Activated CD4-positive, alpha-beta memory T cell treated with anti-CD3 and anti-CD28 coated beads for 36 hours (primary cell): Measurements from ENCODE around the gene PYCR2. TPM values are rescaled to one million over a fixed set of nuclear protein-coding genes. Genes with fewer than 3 reads are reported as not detected.
"Not testable (repeated sequence)": the region's sequence is repeated elsewhere in the genome, so short reads cannot be mapped to it uniquely, and the experiment has no call there.

Experiments
- CTCF ChIA-PET: fragments of 350-600 bp; sonication (Branson Sonifier 250); formaldehyde crosslinking; loops from one replicate; lab custom pipeline; 2021; ENCODE audit warnings: antibody characterized with exemption, inconsistent platforms; lab: Charles Lee
- POLR2A ChIA-PET: fragments of 350-600 bp; sonication (Branson Sonifier 250); formaldehyde crosslinking; loops from one replicate; lab custom pipeline; 2021; ENCODE audit warnings: antibody characterized with exemption; lab: Charles Lee
- DNase-seq: peaks from one replicate; pipeline ENCODE4 v3.0.0-alpha.2; 2020
- H3K27ac Mint-ChIP-seq: one replicate; pipeline ENCODE4 v1.8.0; 2021; ENCODE audit warnings: mixed read lengths
- H3K27me3 Mint-ChIP-seq: one replicate; pipeline ENCODE4 v1.8.0; 2021; ENCODE audit warnings: mixed read lengths
- H3K36me3 Mint-ChIP-seq: one replicate; pipeline ENCODE4 v1.8.0; 2021; ENCODE audit warnings: mixed read lengths
- H3K4me1 Mint-ChIP-seq: one replicate; pipeline ENCODE4 v1.8.0; 2021; ENCODE audit warnings: low read depth, mixed read lengths
- H3K4me3 Mint-ChIP-seq: one replicate; pipeline ENCODE4 v1.8.0; 2021; ENCODE audit warnings: mild to moderate bottlenecking, mixed read lengths
- H3K9me3 Mint-ChIP-seq: one replicate; pipeline ENCODE4 v1.8.0; 2021; ENCODE audit warnings: mixed read lengths
- intact Hi-C: fragments of 100-400 bp; cut with micrococcal nuclease; formaldehyde crosslinking; loops from one replicate; pipeline ENCODE4 v1.15.1; 2023
- total RNA-seq, 2 experiments: library from RNA; stranded (reverse); gene quantifications; one replicate each; pipeline ENCODE4 v1.2.3, GENCODE V29; 2021

The PYCR2 gene
- total RNA-seq, 2 experiments from 2014 or later: 127 TPM

DNA sequence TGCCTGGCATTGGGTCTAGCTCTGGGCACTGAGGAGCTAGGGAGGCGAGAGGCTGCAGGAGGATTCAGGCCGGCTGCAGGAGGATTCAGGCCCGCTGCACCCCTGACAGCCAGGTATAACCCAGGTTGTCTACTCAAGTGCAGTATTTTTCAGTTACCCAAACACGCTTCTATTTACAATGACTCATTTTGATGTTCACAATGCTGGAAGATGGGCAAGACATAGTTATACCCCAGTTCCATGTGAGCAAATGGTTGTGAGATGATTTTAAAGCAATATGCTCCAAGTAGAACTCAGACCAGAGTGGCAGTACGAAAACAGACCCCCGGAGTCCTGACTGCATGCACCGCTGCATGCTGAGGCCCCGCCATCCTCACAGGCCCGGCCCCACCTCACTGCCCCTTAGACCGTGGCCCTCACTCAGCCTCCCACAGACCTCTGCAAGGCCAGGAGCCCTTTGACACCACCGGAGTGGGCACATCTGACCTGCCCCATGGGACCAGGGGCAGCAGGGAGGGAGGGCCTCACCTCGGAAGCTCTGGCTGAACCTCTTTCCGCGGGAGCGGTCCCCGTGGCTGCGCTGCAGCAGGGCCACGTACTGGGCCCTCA, 35.7 kb downstream of the PYCR2 start:
- H3K36me3 Mint-ChIP-seq: no peaks in the 10 kb centered on the region
- ChIA-PET POLR2A (no interaction called here), CTCF (interaction anchor here (1.3 kb wide), 1 partner anchor 10 kb away, joined by 3 read pairs; no protein-coding TSS in a partner anchor)
- no peaks in the 10 kb centered on the region for H3K27me3 Mint-ChIP-seq
- H3K27ac Mint-ChIP-seq: no peak overlapping the region
- peaks cover 6% of the 10 kb centered on the region for H3K4me1 Mint-ChIP-seq
- no peak for DNase-seq
- intact Hi-C loops: no loop called here
- no peak overlapping the region for H3K4me3 Mint-ChIP-seq
- no peaks in the 10 kb centered on the region for H3K9me3 Mint-ChIP-seq

DNA sequence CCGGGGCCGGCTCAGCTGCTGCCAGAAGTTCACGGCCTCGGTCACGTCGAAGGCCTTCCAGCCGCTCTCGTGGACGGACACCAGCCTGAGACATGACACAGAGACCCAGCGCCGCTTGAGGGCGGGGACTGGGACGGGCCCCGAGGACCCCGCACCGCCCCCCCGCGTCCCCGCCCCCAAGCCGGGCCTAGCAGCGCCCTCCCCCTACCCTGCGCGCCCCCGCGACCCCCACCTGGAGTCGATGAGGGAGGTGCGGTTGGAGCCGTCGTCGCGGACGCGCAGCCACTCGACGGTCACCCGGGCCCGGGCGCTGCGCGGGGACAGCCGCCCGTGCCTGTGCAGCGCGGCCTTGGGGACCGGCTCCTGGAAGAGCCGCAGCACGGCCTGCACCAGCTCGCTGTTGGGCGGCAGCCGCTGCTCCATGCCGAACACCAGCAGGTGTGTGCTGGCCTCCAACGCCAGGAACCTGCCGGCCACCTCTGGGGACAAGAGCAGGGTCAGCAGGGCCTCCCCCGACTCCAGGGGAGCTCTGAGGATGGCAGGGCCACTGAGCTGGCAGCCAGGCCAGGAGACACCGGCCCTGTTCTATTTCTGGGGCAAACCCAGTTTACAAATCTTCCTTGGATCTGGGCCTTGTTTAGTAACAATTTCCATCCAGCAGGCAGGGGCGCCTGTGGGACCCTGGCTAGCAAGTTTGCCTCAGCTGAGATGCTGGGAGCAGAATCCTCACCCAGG, 36.3 kb downstream of the PYCR2 start:
- H3K36me3 Mint-ChIP-seq, POLR2A ChIA-PET, H3K27me3 Mint-ChIP-seq, DNase-seq, H3K9me3 Mint-ChIP-seq, H3K27ac Mint-ChIP-seq, intact Hi-C loops, H3K4me1 Mint-ChIP-seq, H3K4me3 Mint-ChIP-seq: not testable (repeated sequence)
- CTCF ChIA-PET: interaction anchor here (0.9 to 1.3 kb wide), 2 partner anchors 9 to 23 kb away, joined by 3 read pairs; no protein-coding TSS in a partner anchor

DNA sequence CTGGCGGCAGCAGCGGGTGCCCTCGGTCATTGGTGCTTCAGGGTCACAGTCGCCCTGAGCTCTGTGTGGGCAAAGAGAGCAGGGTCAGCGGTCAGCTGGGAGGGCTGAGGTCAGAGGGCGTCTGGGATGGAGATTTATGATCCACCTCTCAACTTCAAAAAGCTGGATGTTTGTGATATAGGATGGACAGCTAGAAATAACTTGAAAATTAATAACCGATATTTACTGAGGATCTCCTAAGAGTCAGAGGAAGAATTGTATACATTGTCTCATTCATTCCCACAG, 37.1 kb downstream of the PYCR2 start:
- no peaks in the 10 kb centered on the region for H3K36me3 Mint-ChIP-seq
- no peak overlapping the region for H3K4me3 Mint-ChIP-seq
- no peak for DNase-seq
- intact Hi-C loops: no loop called here
- peaks cover 9% of the 10 kb centered on the region for H3K4me1 Mint-ChIP-seq
- H3K27me3 Mint-ChIP-seq: no peaks in the 10 kb centered on the region
- ChIA-PET CTCF (interaction anchor here (0.9 kb wide), 1 partner anchor 24 kb away, joined by 3 read pairs; no protein-coding TSS in a partner anchor), POLR2A (no interaction called here)
- no peak overlapping the region for H3K27ac Mint-ChIP-seq
- no peaks in the 10 kb centered on the region for H3K9me3 Mint-ChIP-seq

DNA sequence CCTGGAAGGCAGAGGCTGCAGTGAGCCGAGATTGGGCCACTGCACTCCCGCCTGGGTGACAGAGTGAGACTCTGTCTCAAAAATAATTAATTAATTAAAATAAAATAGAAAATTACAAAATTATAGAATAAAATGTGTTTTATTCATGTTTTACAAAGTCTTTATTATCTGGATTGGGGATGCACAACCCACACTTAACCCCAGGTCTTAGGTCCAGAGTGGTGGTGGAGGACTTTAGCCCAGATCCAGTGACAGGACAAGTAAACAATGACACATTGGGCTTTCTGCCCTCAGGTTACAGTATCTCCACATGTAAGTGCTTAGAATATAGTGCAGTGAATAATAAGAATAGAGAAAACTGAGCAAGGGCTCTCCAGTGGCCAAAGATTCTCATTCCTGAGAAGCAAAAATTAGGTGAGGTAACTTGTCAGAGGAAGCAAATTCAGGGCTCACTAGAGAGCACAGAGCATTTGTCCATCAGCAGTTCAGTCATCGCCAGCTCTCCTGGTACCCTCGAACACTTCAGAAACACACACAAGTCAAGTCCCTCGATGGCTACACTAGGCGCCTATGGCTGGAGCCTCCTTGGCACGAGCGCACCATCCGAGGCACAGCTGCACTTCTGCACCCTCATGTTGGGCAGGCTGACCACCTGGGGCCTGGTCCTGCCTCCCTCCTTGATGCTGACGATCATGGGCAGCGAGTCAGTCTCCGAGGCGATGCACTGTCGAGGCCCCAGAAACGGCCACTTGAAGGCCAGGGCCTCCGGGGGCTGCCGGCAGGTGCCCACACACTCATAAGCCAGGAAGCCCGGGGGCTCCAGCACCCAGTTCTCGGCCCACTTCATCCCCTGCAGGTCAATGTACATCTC, 37.7 kb downstream of the PYCR2 start:
- H3K4me1 Mint-ChIP-seq: peaks cover 9% of the 10 kb centered on the region
- CTCF ChIA-PET: interaction anchor here (0.9 kb wide), 1 partner anchor 25 kb away, joined by 3 read pairs; no protein-coding TSS in a partner anchor

DNA sequence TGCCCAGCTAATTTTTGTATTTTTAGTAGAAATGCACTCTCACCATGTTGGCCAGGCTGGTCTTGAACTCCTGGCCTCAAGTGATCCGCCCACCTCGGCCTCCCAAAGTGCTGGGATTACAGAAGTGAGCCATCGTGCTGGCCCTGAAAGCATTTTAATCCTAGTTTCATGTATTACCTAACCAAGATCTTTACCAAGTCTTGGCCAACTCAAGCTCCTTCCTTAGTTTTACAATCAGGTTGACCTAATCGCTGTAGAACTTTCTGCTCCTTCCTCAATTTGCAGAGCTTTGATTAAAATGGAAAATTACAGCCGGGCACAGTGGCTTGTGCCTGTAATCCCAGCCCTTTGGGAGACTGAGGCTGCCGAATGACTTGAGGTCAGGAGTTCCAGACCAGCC, 38.7 kb downstream of the PYCR2 start:
- Mint-ChIP-seq H3K27ac (no peak overlapping the region), H3K4me1 (peaks cover 18% of the 10 kb centered on the region), H3K36me3 (no peaks in the 10 kb centered on the region), H3K27me3 (no peaks in the 10 kb centered on the region), H3K9me3 (no peaks in the 10 kb centered on the region), H3K4me3 (no peak overlapping the region)
- ChIA-PET POLR2A (interaction anchor here (1.1 kb wide), 1 partner anchor 37 kb away, joined by 3 read pairs; no protein-coding TSS in a partner anchor), CTCF (interaction anchor here (0.5 to 5.8 kb wide), 2 partner anchors 8 to 25 kb away, joined by 3 to 41 read pairs; no protein-coding TSS in a partner anchor)
- intact Hi-C loops: no loop called here
- no peak for DNase-seq

More for the DNA sequence above, 37.7 kb downstream of the PYCR2 start:
- no peaks in the 10 kb centered on the region for H3K36me3 Mint-ChIP-seq
- H3K9me3 Mint-ChIP-seq: no peaks in the 10 kb centered on the region
- no peak overlapping the region for H3K27ac Mint-ChIP-seq
- intact Hi-C loops: no loop called here
- POLR2A ChIA-PET: no interaction called here
- no peak for DNase-seq
- no peaks in the 10 kb centered on the region for H3K27me3 Mint-ChIP-seq
- no peak overlapping the region for H3K4me3 Mint-ChIP-seq

DNA sequence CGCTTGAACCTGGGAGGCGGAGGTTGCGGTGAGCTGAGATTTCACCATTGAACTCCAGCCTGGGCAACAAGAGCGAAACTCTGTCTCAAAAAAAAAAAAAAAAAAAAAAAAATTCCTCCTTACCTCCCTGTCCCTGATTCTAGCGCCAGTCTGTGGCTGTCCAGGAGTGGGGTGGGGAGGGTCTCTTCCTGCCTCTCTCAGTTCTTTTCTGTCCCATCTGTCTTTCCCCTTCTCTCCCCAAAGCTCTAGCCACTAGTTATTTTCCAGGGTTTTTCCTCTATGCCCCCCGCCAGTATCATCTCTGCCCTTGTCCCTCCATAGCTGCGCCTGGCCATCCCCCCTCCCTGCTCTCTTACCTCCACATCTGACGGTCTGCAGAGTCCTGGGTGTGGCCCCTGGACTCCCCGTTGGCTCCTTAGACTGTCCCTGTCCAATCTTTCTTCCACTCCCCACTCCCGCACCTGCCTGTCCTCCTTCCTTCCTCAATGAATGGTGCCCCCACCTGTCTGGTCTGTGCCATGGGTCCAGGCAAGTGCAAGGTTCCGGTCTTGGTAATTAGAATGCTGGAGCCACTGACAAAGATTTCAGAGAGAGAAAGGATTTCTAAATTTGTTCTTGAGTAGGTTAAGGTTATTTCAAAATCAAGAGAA, 40.3 kb downstream of the PYCR2 start:
- POLR2A ChIA-PET: interaction anchor here (0.7 to 4.2 kb wide), 6 partner anchors 14 to 105 kb away, joined by 3 to 49 read pairs (median 8); partner anchors contain the start of gene SRP9
- CTCF ChIA-PET: interaction anchor here (1.1 to 5.8 kb wide), 6 partner anchors 9 to 108 kb away, joined by 3 to 41 read pairs (median 9); partner anchors contain the start of gene SRP9
- intact Hi-C loops: no loop called here

DNA sequence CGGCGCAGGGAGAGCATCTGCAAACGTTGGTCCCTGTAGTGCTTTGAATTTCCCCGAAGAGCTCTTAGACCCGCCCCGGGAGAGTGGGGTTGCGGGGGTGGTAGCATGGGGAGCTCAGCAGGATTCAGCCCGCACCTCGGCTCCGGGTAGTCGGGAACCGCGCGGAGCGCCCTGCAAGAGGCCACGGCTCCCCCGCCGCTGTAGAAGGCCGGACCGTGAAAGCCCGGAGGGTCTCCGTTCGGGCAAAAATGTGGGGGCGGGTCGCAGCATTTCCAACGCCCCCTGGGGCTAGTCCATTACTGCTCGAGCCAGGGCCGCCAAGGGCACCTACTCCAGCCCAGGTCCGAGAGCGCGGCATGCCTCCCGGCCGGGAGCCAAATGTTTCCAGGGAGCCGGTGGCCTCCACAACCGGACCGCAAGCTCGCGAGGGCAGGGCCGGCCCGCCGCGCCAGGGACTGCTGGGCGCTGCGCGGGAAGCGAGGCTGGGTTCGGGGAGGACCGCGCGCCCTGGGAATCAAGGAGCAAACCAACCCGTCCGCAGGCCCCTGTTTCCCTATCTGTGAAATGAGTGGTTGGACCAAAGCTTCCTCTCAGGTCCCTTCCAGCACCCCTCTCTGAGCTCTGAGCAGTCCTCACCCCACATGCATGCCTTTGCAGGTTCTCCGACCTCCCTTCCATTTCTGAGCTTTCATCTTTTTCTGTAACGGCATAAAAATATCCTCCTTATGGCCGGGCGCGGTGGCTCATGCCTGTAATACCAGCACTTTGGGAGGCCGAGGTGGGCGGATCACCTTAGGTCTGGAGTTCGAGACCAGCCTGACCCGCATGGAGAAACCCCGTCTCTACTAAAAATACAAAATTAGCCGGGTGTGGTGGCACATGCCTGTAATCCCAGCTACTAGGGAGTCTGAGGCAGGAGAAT, 41.1 kb downstream of the PYCR2 start:
- Mint-ChIP-seq H3K27ac (peak overlapping the region; percentile 92), H3K4me3 (peak overlapping the region; percentile 88), H3K4me1 (peaks cover 41% of the 10 kb centered on the region), H3K27me3 (no peaks in the 10 kb centered on the region), H3K36me3 (no peaks in the 10 kb centered on the region), H3K9me3 (no peaks in the 10 kb centered on the region)
- POLR2A ChIA-PET: interaction anchor here (0.6 to 4.2 kb wide), 21 partner anchors 12 to 475 kb away, joined by 3 to 49 read pairs (median 4); partner anchors contain the start of genes LBR, PYCR2 and SRP9
- CTCF ChIA-PET: interaction anchor here (0.6 to 5.8 kb wide), 14 partner anchors 9 to 1398 kb away, joined by 3 to 41 read pairs (median 4); partner anchors contain the start of genes PYCR2 and SRP9
- intact Hi-C loops: loop anchor here (1.0 kb wide), 2 partner anchors 28 to 41 kb away; partner anchors contain the start of gene PYCR2
- peak; percentile 63 for DNase-seq

More for the DNA sequence above, 40.3 kb downstream of the PYCR2 start:
- Mint-ChIP-seq H3K4me3 (peak overlapping the region; percentile 88), H3K4me1 (peaks cover 34% of the 10 kb centered on the region), H3K27ac (peak overlapping the region; percentile 51), H3K9me3 (no peaks in the 10 kb centered on the region), H3K36me3 (no peaks in the 10 kb centered on the region), H3K27me3 (no peaks in the 10 kb centered on the region)
- DNase-seq: no peak

DNA sequence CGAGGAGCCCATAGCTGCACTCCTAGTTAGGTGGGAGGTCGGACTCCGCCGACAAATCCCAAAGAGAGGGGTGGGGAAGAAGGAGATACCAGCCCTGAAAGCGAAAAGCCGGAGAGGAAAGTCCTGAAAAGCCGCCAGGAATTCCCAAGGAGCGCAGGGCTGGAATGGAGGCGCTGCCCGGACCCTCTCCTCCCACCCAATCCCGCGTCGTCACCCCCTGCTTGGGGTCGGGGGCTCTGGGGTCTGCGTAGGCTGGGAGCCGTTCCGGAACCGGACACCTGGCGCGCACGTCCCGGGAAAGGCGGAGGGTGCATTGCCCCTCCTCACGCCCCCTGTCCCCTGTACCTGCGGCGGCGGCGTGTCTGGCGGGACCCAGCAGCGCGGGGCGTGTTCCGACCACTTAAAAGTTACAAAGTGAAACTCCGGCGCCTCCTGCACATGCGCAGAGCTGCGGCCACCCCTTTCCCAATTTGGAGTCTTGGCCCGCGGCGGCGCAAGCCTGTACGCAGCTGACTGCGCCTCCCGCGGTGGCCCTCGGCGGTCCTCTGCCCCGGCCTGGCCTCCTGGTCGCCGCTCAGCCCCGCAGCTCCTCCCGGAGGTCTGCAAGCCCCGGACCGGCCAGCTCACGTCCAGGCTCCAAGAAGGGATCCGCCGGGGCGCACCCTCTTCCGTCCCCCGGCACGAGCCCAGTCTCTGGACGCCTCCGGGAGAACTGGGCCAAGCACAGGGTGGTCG, 41.9 kb downstream of the PYCR2 start, which contains the start of gene TMEM63A:
TSS of gene TMEM63A (minus strand) at position 422 of the 735 bp plus-strand sequence. CDS start 4,800 bp downstream, outside the sequence.
- Mint-ChIP-seq H3K9me3 (no peaks in the 10 kb centered on the region), H3K4me3 (peak within 1 kb of the TSS; percentile 88), H3K36me3 (peaks cover 4% of the 10 kb centered on the region), H3K4me1 (peaks cover 49% of the 10 kb centered on the region), H3K27me3 (no peaks in the 10 kb centered on the region), H3K27ac (peak within 1 kb of the TSS; percentile 92)
- CTCF ChIA-PET: interaction anchor here (0.6 to 5.8 kb wide), 16 partner anchors 10 to 1398 kb away, joined by 3 to 41 read pairs (median 4); partner anchors contain the start of genes PYCR2 and SRP9
- peak; percentile 92 for DNase-seq
- intact Hi-C loops: loop anchor here (1.0 to 2.0 kb wide), 5 partner anchors 15 to 105 kb away; partner anchors contain the start of genes PYCR2 and SRP9
- POLR2A ChIA-PET: interaction anchor here (0.6 to 4.2 kb wide), 21 partner anchors 11 to 474 kb away, joined by 3 to 49 read pairs (median 4); partner anchors contain the start of genes LBR, PYCR2 and SRP9

DNA sequence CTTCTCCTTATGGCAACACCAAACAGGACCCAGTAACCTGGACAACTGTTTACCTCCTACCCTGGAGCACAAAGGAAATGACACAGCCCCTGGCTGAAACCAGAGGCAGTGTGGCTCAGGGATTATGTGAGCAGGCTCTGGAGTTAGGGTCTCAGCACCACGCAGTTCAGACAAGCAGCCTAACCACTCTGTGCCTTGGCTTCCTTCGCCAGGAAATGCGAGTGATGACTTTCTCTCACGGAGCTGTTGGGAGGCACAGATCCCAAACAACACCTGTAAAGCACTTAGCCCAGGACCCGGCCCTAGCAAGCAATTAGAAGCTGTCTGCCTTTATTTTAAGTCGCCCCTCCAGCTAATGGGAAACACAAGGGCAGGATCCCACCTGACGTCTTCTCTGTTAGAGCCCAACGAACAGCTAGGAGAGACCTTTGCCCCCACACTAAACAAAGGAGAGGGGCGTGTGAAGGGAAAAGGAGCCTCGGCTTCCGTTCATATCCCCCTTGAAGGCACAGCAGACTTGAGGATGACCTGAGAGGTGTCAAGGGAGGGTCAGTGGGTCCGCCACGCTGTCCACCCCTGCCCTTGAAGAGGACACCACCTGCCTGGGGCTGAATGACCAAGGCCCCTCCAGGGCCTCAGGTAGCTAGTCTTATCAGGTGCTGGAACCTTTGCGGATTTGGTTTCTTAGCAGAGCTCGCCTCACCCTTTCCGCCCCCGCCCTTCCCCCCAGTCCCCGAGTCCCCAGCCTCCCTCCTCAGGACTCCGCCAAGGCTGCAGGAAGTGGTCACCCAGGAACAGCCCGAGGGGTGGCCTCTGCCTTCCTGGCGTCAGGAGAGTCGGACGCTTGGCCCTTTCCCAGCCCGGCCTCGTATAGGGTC, 42.7 kb downstream of the PYCR2 start:
- H3K4me3 Mint-ChIP-seq: peak overlapping the region; percentile 88
- ChIA-PET POLR2A (interaction anchor here (0.7 to 4.2 kb wide), 15 partner anchors 10 to 437 kb away, joined by 3 to 49 read pairs (median 5); partner anchors contain the start of genes H3-3A, PYCR2 and SRP9), CTCF (interaction anchor here (0.7 to 5.8 kb wide), 13 partner anchors 11 to 407 kb away, joined by 3 to 41 read pairs (median 3); partner anchors contain the start of genes PYCR2 and SRP9)
- no peaks in the 10 kb centered on the region for H3K9me3 Mint-ChIP-seq
- peak overlapping the region; percentile 92 for H3K27ac Mint-ChIP-seq
- DNase-seq: peak; percentile 72
- H3K27me3 Mint-ChIP-seq: no peaks in the 10 kb centered on the region
- intact Hi-C loops: loop anchor here (1.0 to 2.0 kb wide), 3 partner anchors 15 to 105 kb away; partner anchors contain the start of gene SRP9
- H3K36me3 Mint-ChIP-seq: peaks cover 6% of the 10 kb centered on the region
- H3K4me1 Mint-ChIP-seq: peaks cover 55% of the 10 kb centered on the region
